ENCODE results near the gene RFC5. TPM values are rescaled to one million over a fixed set of nuclear protein-coding genes. Genes with fewer than 3 reads are reported as not detected.

The RFC5 gene
- total RNA-seq, 1 donor from 2014 or later: 5.8 TPM

GRCh38 chr12:118044075-118044474, 27.6 kb downstream of the RFC5 start:
- Histone ChIP-seq H4K20me1 (ENCODE audit: insufficient read depth, low read length) (peaks cover 50% of the 10 kb centered on the region), H3K36me3 (ENCODE audit: insufficient read depth, low read length) (peaks cover 45% of the 10 kb centered on the region), H3K9me3 (ENCODE audit: insufficient read depth, low read depth, low read length) (no peaks in the 10 kb centered on the region), H3K9ac (ENCODE audit: low read length) (no peak overlapping the region), H3K4me1 (ENCODE audit: insufficient read depth, low read length) (no peaks in the 10 kb centered on the region), H3K79me2 (ENCODE audit: insufficient read depth, low read length) (peaks cover 53% of the 10 kb centered on the region), H3K4me2 (ENCODE audit: low read length) (no peak overlapping the region), H3K4me3 (ENCODE audit: insufficient read depth, low read depth, low read length) (no peak overlapping the region), H3K27ac (ENCODE audit: low read depth, low read length) (no peak overlapping the region), H2AFZ (ENCODE audit: low read depth, low read length) (no peak overlapping the region), H3K27me3 (ENCODE audit: insufficient read depth, low read length) (no peaks in the 10 kb centered on the region)
- no peak for FAIRE-seq
- H3K27ac Mint-ChIP-seq (ENCODE audit: unreplicated experiment): no peak overlapping the region
- H3K4me1 Mint-ChIP-seq (ENCODE audit: low read depth, unreplicated experiment): peaks cover 4% of the 10 kb centered on the region
- no peak overlapping the region for H3K4me3 Mint-ChIP-seq (ENCODE audit: unreplicated experiment)
- DNase-seq (ENCODE audit: low read depth): no peak
- H3K9me3 Mint-ChIP-seq (ENCODE audit: unreplicated experiment): no peaks in the 10 kb centered on the region
- H3K36me3 Mint-ChIP-seq (ENCODE audit: low read depth, unreplicated experiment): peaks cover 16% of the 10 kb centered on the region
- no peak for TF ChIP-seq CTCF (IDR thresholded peaks at IDR 0.05; ENCODE audit: insufficient read depth, low read depth, low read length)
- TF ChIP-seq EZH2 (IDR thresholded peaks at IDR 0.05; ENCODE audit: insufficient read depth, low read length): no peak
- no peaks in the 10 kb centered on the region for H3K27me3 Mint-ChIP-seq (ENCODE audit: low read depth, unreplicated experiment)

GRCh38 chr12:118044577-118044976, 28.1 kb downstream of the RFC5 start:
- H3K36me3 ChIP-seq (ENCODE audit: insufficient read depth, low read length): peaks cover 41% of the 10 kb centered on the region
- no peaks in the 10 kb centered on the region for H3K27me3 ChIP-seq (ENCODE audit: insufficient read depth, low read length)
- H4K20me1 ChIP-seq (ENCODE audit: insufficient read depth, low read length): peaks cover 46% of the 10 kb centered on the region
- no peak overlapping the region for H3K27ac Mint-ChIP-seq (ENCODE audit: unreplicated experiment)
- H3K27ac ChIP-seq (ENCODE audit: low read depth, low read length): no peak overlapping the region
- no peak overlapping the region for H2AFZ ChIP-seq (ENCODE audit: low read depth, low read length)
- no peaks in the 10 kb centered on the region for H3K9me3 ChIP-seq (ENCODE audit: insufficient read depth, low read depth, low read length)
- H3K4me1 ChIP-seq (ENCODE audit: insufficient read depth, low read length): no peaks in the 10 kb centered on the region
- no peaks in the 10 kb centered on the region for H3K9me3 Mint-ChIP-seq (ENCODE audit: unreplicated experiment)
- DNase-seq (ENCODE audit: low read depth): no peak
- H3K4me2 ChIP-seq (ENCODE audit: low read length): no peak overlapping the region
- no peaks in the 10 kb centered on the region for H3K27me3 Mint-ChIP-seq (ENCODE audit: low read depth, unreplicated experiment)
- no peak overlapping the region for H3K4me3 Mint-ChIP-seq (ENCODE audit: unreplicated experiment)
- FAIRE-seq: no peak
- no peak for TF ChIP-seq EZH2 (IDR thresholded peaks at IDR 0.05; ENCODE audit: insufficient read depth, low read length)
- TF ChIP-seq CTCF (IDR thresholded peaks at IDR 0.05; ENCODE audit: insufficient read depth, low read depth, low read length): no peak
- H3K4me1 Mint-ChIP-seq (ENCODE audit: low read depth, unreplicated experiment): peaks cover 4% of the 10 kb centered on the region
- no peak overlapping the region for H3K9ac ChIP-seq (ENCODE audit: low read length)
- peaks cover 57% of the 10 kb centered on the region for H3K79me2 ChIP-seq (ENCODE audit: insufficient read depth, low read length)
- H3K4me3 ChIP-seq (ENCODE audit: insufficient read depth, low read depth, low read length): no peak overlapping the region
- peaks cover 16% of the 10 kb centered on the region for H3K36me3 Mint-ChIP-seq (ENCODE audit: low read depth, unreplicated experiment)

GRCh38 chr12:118046430-118046829, 29.9 kb downstream of the RFC5 start:
- peaks cover 38% of the 10 kb centered on the region for H4K20me1 ChIP-seq (ENCODE audit: insufficient read depth, low read length)
- no peak overlapping the region for H2AFZ ChIP-seq (ENCODE audit: low read depth, low read length)
- H3K27me3 ChIP-seq (ENCODE audit: insufficient read depth, low read length): no peaks in the 10 kb centered on the region
- H3K9ac ChIP-seq (ENCODE audit: low read length): no peak overlapping the region
- Mint-ChIP-seq H3K4me1 (ENCODE audit: low read depth, unreplicated experiment) (peaks cover 8% of the 10 kb centered on the region), H3K36me3 (ENCODE audit: low read depth, unreplicated experiment) (peaks cover 21% of the 10 kb centered on the region), H3K27ac (ENCODE audit: unreplicated experiment) (no peak overlapping the region), H3K4me3 (ENCODE audit: unreplicated experiment) (no peak overlapping the region), H3K27me3 (ENCODE audit: low read depth, unreplicated experiment) (no peaks in the 10 kb centered on the region), H3K9me3 (ENCODE audit: unreplicated experiment) (no peaks in the 10 kb centered on the region)
- H3K36me3 ChIP-seq (ENCODE audit: insufficient read depth, low read length): peaks cover 31% of the 10 kb centered on the region
- FAIRE-seq: no peak
- no peaks in the 10 kb centered on the region for H3K4me1 ChIP-seq (ENCODE audit: insufficient read depth, low read length)
- DNase-seq (ENCODE audit: low read depth): no peak
- TF ChIP-seq CTCF (IDR thresholded peaks at IDR 0.05; ENCODE audit: insufficient read depth, low read depth, low read length) (no peak), EZH2 (IDR thresholded peaks at IDR 0.05; ENCODE audit: insufficient read depth, low read length) (no peak)
- no peak overlapping the region for H3K27ac ChIP-seq (ENCODE audit: low read depth, low read length)
- H3K4me3 ChIP-seq (ENCODE audit: insufficient read depth, low read depth, low read length): no peak overlapping the region
- H3K9me3 ChIP-seq (ENCODE audit: insufficient read depth, low read depth, low read length): no peaks in the 10 kb centered on the region
- no peak overlapping the region for H3K4me2 ChIP-seq (ENCODE audit: low read length)
- H3K79me2 ChIP-seq (ENCODE audit: insufficient read depth, low read length): peaks cover 67% of the 10 kb centered on the region
